ENCODE results near the gene PPP2R2D. TPM values are rescaled to one million over a fixed set of nuclear protein-coding genes. Genes with fewer than 3 reads are reported as not detected.

Gene PPP2R2D
- total RNA-seq, 1 donor from 2014 or later, result 29.6 TPM

GRCh38 chr10:131888186-131888604 is 12.6 kb upstream of the PPP2R2D start:
- DNase-seq (ENCODE audit: low read depth), result no peak

- DNase-seq (ENCODE audit: low read depth), result no peak
These were observed 11.1 kb upstream of the PPP2R2D start for GRCh38 chr10:131889755-131890154.

GRCh38 chr10:131890276-131891195 is 10.3 kb upstream of the PPP2R2D start:
- no peak for DNase-seq (ENCODE audit: low read depth)

DNA sequence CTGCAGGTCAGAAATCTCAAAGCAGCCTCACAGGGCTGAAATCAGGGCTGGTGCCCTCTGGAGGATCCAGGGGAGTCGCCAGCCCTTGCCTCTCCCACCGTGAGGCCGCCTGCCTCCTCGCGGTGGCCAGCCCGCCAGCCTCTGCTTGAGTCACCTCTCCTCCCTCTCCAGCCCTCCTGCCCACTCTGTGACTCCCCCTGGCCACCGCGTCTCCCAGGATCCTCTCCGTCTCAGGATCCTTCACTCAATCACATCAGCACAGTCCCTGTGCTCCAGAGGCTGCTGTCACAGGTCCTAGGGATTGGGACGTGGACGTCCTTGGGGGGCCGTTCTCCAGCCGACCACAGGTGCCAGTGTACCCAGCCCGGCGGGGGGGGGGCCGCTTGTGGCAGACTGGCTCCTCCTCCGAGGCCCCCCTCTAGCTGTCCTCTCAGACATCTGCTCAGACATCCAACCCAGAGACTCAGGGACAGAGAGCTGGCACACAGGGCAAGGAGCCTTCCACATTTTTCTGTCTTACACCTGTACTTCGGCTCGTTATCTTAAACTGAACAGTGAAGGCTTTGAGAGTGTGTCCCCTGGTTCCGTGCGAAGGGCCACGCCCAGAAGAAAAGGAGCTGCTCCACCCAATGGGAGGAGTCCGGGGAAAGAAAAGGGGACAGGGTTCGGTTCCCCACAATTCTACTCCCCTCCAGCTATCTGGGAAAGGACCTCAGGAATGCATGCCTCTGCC is 9.4 kb upstream of the PPP2R2D start:
- no peak for DNase-seq (ENCODE audit: low read depth)

- DNase-seq (ENCODE audit: low read depth), result no peak
These were observed 8.6 kb upstream of the PPP2R2D start for GRCh38 chr10:131891929-131892805.

GRCh38 chr10:131892806-131893675 is 7.8 kb upstream of the PPP2R2D start:
- DNase-seq (ENCODE audit: low read depth), result no peak

DNA sequence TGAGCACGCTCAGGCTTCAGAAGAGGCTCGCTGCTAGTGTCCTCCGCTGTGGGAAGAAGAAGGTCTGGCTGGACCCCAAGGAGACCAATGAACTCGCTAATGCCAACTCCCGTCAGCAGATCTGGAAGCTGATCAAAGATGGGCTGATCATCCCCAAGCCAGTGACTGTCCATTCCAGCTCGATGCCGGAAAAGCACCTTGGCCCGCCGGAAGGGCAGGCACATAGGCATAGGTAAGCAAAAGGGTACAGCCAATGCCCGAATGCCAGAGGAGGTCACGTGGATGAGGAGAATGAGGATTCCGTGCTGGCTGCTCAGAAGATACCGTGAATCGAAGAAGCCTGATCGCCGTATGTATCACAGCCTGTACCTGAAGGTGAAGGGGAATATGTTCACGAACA is 5.7 kb upstream of the PPP2R2D start:
- DNase-seq (ENCODE audit: low read depth), result no peak

GRCh38 chr10:131896403-131896802 is 4.4 kb upstream of the PPP2R2D start:
- DNase-seq (ENCODE audit: low read depth), result no peak

DNA sequence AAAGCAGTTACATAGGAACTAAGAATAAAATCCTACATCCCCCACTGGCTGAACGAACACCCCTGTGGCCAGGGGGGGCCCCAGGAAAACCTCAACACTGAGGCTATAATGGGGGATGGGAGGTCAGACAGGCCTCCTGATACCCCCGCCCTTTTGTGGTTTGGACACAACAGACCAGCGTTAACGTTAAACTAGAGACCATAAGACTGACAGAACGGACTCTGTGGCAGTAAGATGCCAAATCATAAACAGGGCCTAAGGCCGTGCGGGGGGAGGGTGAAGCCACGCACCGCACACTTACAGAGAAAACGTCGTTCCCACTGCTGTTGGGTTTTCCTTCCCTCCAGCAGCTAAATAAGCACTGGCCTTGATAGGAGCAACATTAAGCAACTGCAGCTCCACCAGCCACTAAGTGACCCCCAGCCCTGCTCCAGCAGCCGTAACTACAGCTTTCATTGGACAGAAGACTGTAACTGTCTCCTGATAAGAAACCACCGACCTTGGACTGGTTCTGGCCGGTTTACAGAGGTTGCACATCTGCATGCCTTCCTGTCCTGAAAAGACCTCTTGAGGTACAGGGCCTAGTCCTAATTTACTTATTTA is 3.4 kb upstream of the PPP2R2D start:
- no peak for DNase-seq (ENCODE audit: low read depth)

GRCh38 chr10:131898061-131898460 is 2.7 kb upstream of the PPP2R2D start:
- DNase-seq (ENCODE audit: low read depth), result no peak

DNA sequence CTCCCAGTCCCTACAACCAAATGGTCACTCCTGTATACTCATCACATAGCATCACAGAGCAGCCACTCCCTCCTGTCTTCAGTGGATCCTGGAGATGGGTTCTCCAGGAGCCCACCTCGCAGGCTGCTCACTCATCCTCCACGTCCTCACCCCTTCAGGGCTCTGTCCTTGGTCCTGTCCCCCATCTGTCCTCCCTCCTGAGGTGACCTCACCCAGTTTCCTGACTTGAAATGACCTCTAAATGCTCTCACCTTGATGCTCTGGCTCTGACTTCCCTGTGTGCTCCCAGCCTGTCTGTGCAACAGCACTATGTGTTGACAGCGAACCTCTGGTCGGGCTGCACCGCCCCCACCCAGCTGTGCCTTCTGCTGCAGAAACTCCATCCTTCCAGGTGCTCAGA is 2.1 kb upstream of the PPP2R2D start:
- no peak for DNase-seq (ENCODE audit: low read depth)

DNA sequence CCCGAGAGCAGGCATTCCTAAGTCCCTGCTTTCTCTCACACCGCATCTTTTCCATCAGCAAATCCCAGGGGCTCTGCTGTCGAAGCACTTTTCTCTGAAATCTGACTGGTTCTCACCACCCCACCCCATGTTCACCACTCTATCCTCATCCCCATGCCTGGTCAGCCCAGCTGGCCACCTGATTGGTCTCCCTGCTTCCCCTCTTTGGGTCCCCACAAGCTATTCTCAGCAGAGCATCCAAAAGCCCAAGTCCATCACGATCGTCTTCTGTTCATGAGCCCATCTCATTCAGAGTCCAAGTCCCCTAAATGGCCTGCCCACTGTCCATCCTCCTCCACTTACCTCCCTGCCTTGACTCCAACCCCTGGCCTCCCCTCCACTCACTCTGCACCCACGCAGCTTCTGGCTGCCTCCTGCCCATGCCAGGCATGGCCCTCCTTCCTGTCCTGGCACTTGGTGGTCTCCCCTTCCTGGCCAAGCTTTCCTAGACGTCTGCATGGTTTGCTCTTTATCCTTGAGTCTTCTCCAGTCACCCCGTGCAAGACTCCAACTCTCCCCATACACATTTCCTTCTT is 1.6 kb upstream of the PPP2R2D start:
- no peak for DNase-seq (ENCODE audit: low read depth)

DNA sequence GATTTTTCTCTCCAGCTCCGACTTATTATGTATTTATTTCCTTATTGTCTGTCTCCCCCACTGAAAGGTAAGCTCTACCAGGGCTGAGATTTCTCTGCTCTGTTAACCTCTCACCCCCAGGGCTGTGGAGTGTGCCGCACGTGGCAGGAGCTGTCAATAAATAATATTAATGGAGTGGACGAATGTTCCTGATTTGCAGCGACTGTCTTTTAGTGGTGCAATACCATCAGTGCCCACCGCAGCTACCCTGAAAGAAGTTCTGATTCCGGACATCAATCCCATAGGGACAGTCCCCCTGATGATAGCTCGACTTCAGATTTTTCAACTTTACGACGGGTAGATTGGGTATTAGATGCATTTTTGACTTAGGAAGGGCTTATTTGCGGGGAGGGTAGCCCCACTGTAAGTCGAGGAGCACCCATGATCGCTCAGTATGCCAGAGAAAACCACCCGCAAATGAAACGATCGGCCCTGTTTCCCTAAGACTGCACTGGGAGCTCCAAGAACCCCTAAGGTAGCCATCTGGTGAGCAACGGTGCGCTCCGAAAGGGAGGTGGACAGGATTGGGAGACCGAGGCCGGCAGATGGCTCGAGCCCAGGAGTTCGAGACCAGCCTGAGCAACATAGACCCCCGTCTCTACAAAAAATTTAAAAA is 986 bp upstream of the PPP2R2D start:
- DNase-seq (ENCODE audit: low read depth), result no peak

GRCh38 chr10:131901181-131901829 is 497 bp downstream of the PPP2R2D start:
- DNase-seq (ENCODE audit: low read depth), result peak; percentile 34

GRCh38 chr10:131902211-131902610 is 1.4 kb downstream of the PPP2R2D start:
- DNase-seq (ENCODE audit: low read depth), result no peak

DNA sequence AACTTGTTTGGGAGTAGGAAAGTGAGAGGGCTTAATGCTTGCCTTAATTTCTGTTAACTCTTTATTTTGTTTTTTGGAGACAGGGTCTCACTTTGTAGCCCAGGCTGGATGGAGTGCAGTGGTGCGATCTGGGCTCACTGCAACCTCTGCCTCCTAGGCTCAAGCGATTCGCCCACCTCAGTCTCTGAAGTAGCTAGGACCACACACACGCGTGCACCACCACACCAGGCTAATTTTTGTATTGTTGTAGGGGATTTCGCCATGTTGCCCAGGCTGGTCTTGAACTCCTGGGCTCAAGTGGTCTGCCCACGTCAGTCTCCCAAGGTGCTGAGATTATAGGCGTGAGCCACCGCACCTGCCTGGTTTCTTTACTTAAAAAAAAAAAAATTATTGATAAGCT is 1.9 kb downstream of the PPP2R2D start:
- no peak for DNase-seq (ENCODE audit: low read depth)

GRCh38 chr10:131905267-131905571 is 4.4 kb downstream of the PPP2R2D start:
- DNase-seq (ENCODE audit: low read depth), result no peak

GRCh38 chr10:131905603-131906268 is 4.9 kb downstream of the PPP2R2D start:
- DNase-seq (ENCODE audit: low read depth), result no peak

Data from myocyte (in vitro differentiated cells).